ENCODE data around the gene TRAM2.

The TRAM2 gene

DNA sequence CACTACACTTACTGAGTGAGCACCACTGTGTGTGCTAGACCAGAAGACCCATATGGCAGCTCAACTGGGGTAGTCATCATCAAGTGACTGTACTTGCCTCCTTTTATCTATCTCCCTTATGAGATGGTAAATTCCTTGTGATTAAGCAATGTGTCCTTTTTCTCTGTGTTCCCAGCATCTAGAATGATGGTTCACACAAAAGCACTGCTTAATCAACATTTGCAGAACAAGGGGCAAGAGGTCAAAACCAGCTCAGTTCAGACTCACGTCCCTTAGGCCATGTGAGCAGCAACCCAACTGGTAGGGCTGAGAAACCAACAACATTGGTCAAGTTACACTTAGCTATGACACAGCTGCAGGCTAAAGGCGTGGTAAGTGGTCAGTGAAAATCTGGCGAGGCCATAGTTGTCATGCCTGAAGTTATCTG lies 10.0 kb downstream of the TRAM2 start:
- DNase-seq (ENCODE audit: low spot score), result no peak

DNA sequence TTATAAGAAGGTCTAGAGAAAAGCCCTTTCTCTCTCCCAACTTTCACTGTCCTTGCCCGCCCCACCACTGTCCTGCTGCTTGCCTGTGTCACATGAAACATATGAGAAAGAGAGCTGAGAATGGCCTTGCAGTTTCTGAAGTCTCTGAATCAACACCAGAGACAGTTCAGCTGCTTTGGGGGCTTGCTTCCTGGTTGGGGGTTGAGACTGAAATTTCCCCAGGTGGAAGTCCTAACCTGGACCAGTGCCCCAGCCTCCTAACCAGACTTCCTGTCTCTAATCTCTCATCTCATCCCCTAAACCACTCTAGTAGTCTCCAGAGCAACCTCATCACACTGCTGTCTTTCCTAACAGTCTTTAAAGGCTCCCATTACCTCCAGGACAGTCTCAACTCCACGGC lies 10.7 kb downstream of the TRAM2 start:
- DNase-seq (ENCODE audit: low spot score), result no peak

DNA sequence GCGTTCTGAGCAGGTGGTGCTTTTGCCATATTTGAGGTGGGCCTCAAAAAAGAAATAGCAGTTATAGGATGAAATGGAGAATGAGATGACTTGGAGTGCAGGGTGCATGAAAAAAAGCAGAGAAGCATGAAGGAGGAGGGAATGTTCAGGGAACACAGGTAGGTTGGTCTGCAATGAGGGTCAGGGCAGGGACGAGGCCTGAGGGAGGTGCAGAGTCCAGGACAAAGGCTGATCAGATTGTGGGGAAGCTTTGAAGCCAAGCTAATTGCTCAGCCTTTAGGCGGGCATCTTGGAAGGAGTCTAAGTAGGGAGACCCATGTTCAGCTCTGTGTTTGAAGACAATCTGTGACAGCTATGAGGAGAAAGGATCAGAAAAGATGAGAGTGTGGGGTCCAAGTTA lies 12.0 kb downstream of the TRAM2 start:
- DNase-seq (ENCODE audit: low spot score), result no peak

DNA sequence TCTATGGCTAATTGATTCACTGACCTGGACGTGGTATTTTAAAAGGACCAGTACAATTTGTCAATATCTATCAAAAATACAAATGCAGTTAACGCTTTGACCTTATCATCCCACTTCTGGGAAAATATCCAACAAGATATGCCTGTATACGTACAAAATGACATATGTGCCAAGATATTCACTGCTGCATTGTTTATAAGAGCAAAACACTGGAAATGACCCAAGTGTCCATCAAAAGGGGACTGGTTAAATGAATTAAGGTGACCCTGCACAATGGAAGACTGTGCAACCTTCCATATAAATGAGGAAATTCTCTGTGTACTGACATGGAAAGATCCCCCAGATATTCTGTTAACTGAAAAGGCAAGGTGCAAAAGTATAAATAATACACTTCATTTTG lies 13.9 kb downstream of the TRAM2 start:
- no peak for DNase-seq (ENCODE audit: low spot score)

DNA sequence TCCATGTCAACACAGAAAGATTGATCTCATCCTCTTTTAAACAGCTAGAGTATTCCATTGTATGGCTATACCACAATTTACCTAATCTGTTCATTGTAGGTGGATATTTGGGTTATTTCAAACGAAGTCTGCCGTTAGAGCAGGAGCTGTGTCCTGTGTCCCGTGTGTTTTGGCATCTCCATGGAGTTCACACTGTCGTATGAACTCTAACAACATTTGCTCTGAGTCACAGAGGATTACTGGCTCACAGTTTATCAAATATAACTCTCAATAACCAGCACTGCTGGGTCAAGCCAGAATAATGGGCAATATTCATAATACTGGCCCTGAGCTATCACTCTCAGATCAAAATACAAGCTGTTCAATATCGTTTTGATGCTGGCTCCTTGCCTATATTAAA lies 16.4 kb downstream of the TRAM2 start:
- DNase-seq (ENCODE audit: low spot score), result no peak

DNA sequence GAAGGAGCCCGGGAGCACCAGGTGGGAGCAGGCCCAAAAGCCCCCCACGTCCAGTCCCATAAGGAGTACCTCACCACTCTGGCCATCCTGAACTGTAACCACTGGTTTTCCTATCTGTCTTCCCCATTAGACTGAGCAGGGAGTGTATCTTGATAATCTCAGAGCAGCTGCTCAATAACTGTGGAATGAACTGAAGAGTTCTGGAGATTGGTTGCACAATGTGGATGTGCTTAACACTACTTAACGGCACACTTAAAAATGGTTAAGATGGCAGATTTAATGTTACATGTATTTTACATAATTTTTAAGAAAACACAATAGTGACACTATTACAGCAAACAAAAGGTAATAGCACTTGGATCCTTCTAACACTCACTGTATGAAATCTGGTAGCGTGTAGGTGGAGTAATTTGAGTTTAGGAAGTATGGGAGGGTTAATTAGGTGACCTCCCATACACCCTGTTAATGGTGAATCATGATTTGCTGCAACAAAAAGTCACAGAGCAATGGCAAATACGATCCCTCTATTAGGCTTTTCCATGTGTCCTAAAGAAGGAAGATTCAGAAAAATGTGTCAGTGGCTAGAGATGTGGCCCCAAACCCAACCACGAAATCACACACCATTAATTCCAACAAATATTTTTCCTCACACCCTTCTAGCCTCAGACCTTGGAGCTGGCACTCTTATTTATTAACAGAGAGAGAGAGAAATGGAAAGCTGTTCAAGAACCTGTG lies 18.4 kb downstream of the TRAM2 start:
- no peak for DNase-seq (ENCODE audit: low spot score)

DNA sequence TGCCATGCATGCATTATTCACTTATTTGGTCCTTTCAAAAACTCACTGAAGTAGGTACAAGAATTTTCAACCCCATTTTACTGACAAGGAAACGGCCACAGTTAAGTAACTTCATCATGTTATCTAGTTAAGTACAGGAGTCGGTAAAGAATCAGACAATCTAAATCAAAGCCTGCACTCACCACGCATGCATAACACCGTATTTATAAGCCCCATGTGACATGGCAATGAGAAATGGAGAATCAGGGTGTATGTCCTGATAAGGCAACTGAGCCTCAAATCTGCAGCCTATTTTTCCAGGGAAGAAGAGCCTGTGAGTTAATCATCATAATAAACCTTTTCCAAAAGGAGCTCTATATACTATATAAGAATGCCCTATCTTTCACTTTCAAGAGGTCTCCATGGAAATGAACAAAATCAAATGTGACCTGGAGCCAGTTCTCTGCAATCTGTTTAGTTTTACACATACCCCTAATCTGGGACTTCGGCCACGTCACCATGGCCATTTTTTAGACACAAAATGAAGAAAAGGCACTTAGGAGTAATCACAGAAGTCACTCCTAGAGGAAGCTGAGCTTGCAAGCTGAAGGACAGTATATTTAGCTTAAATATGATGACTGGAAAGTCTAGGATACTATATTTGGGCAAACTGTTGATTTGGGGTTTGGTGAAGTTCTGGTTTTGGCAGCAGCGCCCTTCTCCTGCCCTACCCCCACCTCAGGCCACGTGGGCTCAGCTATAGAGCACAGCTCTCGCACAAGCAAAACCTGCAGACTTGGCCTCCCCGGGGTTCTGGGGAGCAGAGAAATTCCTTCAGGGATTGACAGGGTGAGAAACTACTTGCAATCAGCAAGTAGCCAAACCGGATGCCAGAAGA lies 19.2 kb downstream of the TRAM2 start:
- DNase-seq (ENCODE audit: low spot score), result no peak

DNA sequence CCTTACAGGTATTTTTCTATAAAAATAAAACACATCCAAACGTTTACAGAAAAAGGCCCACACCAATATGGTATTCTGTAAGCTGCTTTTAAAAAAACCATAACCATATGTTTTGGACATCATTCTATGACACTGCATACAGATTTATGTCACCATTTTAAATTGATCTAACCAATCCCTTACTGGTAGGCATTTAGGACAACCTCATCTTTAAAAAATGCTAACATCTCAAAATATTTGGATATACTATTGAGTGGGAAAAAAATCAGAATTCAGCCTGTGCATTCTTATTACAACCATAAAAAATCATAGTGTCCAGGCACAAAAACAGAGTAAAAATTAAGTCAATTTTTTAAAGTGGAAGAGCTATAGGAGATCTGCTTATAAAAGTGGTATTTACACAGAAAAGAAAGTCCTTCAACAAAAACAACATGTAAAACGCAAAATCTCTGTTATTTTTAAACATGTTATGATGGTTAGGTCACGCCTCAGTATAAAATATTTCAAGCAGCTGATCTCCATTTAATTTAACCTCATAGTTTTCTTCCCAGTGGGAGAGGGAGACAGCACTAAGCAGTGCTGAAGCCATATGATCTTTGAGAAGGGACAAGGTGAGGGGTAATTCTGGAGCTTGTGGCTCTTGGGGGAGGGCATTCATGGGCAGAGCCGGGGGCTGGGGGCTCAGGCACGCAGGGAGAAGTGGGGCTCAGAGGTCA lies 21.2 kb downstream of the TRAM2 start:
- DNase-seq (ENCODE audit: low spot score), result no peak

DNA sequence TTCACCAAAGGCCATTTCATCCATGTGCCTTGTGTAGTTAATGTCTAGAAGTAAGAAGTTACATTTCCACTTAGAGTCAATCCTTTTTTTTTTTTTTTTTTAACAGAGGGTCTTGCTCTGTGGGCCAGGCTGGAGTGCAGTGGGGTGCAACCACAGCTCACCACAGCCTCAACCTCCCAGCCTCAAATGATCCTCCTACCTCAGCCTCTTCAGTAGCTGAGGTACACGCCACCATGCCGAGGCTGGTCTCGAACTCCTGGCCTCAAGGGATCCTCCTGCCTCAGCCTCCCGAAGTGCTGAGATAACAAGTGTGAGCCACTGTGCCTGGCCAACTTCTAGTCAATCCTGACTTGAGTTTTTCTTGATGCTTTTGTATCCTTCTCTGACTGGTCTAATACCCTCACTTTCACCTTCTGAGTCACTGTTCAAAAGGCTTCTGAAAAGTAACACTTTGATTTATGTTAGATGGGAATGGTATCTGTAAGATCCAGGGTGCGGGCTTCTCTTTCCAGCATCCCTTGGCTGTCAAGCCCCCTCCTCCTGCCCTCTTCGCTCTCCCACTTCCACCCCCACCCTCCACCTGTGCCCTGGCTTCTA lies 22.1 kb downstream of the TRAM2 start:
- DNase-seq (ENCODE audit: low spot score), result no peak

DNA sequence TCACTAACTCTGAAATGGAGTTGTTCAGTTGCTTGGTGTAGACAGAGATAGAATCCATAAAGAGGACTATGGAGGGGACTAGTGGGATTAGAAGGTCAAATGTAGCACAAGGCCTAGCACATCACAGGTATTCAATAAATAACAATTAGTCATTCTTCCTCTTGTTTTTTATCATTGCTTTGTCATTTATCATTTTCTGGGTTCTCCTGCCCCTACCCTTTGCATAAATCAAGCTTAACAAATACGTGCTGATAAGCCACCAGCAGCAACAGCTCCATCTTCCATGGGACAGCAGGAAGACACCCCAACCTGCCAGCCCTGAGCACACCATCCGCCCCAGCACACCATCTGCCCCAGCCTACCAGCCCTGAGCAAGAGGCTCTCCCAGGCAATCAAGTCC lies 23.1 kb downstream of the TRAM2 start:
- no peak for DNase-seq (ENCODE audit: low spot score)

DNA sequence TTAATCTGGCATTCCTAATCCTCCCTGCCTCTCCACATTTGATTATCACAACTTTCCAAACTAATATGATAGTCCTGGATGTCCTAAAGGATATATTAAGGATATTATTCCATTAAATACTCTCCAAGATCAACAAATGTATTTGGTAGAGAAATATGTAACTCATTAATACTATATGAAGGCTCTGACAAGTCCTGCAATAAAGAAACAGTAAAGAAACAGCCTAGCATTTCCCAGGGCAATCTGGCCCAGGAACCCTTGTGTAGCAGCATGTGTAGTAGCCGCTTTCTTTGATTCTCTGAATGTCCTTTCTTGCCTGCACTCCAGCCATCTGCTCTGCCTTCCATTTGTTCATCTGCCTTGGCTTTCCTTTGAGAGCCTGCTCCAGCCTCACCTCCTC lies 23.7 kb downstream of the TRAM2 start:
- DNase-seq (ENCODE audit: low spot score), result no peak

DNA sequence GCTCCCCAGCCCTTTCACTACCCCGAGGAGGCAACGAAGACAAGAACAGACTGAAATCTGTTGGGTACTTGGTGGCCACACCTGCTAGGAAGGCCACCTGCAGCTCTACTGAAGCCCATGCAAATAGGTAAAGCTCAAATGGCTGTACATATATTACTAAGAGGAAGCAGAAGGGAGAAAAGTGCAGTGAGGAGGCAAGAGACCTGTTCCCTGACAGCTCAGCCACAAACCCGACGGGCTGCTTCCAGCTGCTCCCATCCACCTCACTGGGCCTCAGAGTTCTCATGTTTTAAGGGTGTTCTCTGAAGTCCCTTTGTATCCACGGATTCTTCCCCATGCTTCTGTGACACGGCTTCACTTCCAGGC lies 24.6 kb downstream of the TRAM2 start:
- no peak for DNase-seq (ENCODE audit: low spot score)

DNA sequence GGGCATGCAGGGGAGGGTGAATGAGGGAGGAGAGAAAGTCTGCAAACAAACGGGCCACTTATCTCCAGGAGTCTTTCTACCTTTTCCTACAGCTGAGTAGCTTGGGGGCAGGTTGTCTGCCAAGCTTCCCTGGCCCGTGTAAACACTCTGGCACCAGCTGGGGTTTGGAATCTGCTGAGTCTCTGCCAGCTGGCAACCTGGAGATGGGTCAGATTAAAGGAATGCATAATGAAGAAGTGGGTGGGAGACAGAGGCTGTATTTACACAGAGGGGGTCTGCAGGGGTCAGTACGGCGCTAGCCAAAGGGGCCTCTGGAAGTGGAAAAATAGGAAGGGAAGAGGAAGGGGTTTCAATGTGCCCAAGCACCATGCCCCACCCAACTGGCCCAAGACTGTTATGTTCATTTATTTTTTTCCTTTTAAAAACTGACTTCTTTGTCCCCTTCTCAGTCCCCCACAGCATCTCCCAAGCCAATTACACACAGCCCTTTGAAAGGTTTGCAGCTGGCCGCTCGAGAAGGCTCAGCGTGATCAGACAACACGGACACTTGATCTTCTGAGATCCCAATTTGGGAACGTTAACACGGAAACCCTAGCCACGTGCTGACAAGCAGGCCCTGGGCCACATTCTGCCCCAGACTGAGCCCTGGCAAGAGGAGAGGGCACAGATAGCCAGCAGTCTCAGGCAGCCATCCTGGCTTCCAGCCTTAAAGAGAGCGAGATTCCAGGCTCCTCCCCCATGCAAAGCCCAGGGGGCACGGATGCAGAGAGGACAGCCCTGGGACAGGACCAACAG lies 25.2 kb downstream of the TRAM2 start:
- DNase-seq (ENCODE audit: low spot score), result no peak

DNA sequence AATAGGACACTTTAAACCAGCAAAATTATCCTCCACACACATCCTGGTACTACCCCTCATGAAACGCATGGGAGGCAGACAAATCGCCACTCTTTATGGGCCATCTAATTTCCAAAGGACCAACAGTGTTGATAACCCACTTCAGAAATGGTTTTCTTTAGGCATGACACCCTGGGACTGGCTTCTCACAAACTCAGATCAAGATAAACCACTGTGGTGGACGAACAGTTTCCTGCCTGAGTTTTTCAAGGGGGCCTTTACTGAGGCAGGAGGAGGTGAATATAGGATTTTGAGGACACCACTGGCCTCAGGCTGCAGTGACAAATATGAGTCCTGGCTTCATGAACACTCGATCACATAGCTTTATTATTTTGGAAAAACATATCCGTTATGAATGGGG lies 26.0 kb downstream of the TRAM2 start:
- DNase-seq (ENCODE audit: low spot score), result no peak

DNA sequence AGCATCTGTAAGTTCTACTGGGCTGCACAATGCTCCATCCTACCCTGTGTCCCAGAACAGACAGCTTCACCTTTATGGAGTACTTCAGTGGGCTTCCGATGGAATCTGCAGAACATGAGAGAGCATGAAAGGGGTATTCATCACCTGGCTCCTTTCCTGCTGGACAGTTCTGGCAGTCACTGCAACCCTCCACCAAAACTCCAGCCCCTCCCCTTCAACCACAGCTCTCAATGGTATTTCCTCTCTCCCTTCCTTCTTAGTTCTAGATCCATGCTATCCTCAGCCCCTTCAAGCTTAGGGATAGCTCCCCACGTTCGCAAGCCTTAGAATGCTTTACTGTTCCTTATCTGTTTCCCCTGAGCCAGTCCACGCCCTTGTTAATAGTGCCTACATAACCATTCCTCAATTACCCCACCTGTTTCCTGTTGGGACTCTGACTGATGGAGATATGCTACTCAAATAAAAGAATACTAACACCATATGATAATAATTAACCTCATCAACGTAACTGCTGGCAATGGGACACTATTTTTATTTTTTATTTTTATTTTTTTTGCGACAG lies 26.8 kb downstream of the TRAM2 start:
- no peak for DNase-seq (ENCODE audit: low spot score)

DNA sequence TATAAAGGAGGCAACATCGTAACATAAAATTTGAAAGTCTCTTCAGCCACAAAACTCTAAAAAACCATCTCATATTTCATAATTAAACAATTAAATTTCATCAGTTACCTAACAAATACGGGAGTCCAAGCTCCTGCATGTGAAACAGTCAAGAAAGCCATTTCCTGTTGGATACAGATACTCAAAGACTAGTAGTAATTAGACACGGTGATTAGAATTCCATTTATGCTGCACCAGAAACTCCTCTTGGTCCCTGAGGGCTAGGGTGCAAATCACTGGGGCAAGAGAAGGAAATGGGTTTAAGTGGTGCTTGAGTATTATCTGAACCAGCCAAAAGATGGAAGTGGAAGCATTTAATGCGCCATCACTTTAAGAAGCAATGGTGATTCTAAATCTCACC lies 27.4 kb downstream of the TRAM2 start:
- DNase-seq (ENCODE audit: low spot score), result no peak

DNA sequence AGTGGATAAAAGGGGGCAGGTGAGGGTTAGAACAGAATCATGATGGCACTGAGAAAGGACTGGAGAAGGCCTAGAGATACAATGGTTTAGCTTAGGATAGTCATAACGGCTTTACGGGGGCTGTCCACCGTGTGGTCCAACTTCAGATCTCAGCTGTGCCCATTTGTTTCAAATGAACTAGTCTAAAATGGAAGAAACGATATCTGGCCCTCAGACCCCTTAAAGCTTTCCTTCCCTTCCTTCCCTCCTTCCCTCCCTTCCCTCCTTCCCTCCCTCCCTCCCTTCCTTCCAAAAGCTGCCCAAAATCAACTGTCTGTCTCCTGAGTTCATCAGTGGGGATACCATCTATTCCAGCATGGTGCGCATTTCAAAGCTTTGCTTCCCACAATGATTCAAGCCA lies 27.9 kb downstream of the TRAM2 start:
- DNase-seq (ENCODE audit: low spot score), result no peak

DNA sequence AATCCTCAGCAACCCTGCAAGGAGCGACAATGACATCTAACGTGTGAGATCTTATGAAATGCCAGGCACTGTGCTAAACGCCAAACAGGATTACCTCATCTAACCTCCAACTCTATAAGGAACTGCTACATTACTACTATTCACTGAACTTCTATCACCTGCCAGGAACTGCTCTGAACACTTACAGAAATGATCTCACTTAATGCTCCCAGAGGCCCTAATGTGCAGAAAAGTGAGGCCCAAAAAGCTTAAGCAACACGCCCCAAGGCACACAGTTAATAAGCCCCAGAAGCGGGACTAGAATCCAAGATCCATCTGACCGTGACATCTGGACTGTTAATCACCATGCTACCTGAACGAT lies 28.5 kb downstream of the TRAM2 start:
- DNase-seq (ENCODE audit: low spot score), result no peak

DNA sequence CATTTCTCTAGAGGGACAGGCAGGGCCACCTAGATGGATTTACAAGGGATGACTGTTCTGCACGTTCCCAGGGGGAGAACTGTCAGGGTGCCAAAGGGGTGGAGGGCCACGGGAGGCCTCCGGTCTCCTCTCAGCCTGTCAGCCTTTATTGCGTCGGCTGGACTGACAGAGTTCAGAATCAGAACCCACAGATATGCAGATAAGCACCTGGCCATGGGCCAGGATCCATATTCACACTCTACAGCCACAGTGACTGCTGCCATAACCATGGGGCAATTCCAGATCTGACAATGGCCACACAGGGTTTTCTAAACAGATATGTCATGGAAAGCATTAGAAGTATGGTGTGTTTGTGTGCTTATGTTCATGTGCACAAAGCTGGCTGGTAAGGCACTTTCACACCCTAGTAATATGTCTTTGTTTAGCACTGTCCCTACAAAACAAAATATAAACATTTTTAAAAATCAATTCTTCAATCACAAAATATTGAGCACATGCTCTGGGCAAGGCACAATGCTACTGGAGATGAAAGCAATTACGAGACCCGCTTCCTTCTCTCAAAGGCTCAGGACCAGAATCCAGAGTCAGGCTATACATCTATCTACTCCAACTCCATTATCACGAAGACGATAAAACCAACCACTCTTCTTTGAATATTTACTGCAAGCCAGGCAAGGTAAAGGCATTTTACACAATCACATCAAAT lies 29.1 kb downstream of the TRAM2 start:
- DNase-seq (ENCODE audit: low spot score), result no peak

DNA sequence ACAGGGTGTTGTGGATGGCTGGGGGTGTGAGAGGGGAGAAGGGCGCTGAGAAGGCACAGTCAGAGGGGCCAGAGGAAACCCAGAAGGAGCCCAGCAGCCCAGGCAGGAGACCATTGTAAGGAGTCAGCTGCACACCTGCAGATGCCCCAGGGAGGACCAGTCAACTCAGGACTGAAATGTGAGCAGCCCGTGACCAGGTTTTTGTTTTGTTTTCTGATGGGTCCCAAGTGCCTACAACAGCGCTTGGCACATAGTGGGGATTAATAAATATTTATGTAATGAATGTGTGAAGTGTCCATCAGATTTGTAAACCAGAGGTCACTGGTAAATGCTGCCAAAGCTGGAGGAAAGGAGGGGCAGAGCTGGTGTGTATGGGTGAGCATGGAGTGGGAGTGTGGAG lies 30.2 kb downstream of the TRAM2 start:
- no peak for DNase-seq (ENCODE audit: low spot score)

DNA sequence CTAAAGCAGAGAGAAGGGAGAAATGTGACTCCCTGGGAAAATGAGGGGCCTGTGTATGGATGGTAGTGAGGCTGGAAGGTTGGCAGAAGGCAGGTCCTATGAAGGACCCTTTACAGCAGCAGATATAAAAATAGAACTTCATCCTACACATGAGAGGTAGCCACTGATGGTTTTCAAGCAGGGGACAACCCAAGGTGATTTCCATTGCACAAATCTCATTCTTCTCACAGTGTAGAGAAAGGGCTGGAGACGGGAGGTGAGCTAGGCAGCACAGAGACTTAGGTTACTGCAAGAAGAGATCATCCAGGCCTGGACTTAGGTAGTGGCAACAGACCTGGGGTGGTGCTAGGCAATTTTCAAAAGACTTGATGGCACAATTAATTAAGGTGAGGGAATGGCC lies 30.7 kb downstream of the TRAM2 start:
- no peak for DNase-seq (ENCODE audit: low spot score)

All from HuH-7 (cell line).